Stimulated activated CD8-positive, alpha-beta memory T cell treated with anti-CD3 and anti-CD28 coated beads, Interleukin-15, amount 100 ng/mL, for 24 hours (primary cell): ENCODE results near the gene TMEM87B.
"Not testable (repeated sequence)": the region's sequence is repeated elsewhere in the genome, so short reads cannot be mapped to it uniquely, and the experiment has no call there.

Source experiments
- DNase-seq: peaks from one replicate; pipeline ENCODE4 v3.0.0-alpha.2; 2020; ENCODE audit warnings: low read depth

Gene TMEM87B

DNA sequence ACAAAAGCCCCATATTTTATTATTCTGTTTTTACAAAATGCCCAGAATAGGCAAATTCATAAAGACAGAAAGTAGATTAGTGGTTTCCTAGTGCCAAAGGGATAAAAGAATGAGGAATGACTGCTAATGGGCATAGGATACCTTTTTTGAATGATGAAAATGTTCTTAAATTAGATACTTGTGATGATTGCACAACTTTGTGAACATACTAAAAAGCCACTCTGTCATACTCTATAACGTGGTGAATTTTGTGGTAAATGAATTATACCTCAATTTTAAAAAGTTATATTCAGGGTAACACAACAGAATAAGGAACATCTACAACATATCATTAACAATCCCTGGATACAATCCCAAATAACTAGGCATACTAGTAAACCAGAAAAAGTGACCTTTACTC, 74.0 kb downstream of the TMEM87B start:
- no peak for DNase-seq

DNA sequence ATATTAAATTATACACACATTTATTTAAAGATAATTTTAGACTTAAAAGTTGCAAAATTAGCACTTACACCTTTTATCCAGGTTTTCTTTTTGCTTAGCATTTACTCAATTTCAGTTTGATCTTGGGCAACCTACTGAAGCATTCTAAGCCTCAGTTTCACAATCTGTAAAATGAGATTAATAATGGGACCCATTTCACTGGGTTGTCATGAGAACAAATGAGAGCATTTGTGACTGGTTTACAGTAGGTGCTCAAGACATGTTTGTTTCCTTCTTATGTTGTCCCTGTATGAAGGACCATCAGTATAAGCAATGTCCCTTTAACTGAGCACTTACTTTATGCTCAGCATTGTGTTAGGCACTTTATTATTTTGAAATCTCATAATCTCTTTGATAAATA, 78.3 kb downstream of the TMEM87B start:
- no peak for DNase-seq

DNA sequence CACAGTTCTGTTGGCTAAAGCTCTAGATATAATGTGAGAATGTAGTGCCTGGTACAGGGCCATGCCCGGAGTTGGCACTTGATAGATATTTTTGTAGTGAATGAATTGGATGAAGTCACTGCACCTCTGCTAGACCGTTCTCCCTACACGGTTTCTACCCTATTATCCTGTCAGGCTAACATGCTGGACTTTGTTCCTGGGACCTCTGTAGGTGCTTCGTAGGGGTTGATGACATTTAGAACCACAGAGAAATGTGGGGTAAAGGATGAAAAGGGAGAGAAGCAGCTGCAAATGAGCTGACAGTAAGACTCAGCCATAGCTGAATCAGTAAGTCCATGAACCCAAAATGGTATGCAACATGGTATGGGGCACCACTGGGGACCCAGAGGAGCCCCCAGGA, 79.1 kb downstream of the TMEM87B start:
- no peak for DNase-seq

DNA sequence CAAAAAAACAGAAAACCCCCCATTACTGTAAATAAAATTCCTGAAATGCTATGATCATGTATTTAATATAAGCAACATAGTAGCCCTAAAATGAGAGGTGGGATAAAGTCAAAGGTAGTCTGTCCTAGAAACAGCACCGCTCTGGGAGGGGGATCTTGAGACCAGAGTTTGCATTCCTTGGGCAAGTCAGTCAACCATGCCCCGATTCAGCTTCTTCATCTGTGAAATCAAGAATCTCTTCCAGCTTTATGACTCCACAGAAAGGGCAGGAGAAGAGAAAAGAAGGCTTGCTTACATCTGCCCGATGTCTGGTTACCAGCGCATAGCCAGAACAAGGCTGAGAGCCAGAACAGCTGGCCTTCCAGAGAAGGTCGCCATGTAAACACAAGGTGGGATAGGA, 81.0 kb downstream of the TMEM87B start:
- no peak for DNase-seq

DNA sequence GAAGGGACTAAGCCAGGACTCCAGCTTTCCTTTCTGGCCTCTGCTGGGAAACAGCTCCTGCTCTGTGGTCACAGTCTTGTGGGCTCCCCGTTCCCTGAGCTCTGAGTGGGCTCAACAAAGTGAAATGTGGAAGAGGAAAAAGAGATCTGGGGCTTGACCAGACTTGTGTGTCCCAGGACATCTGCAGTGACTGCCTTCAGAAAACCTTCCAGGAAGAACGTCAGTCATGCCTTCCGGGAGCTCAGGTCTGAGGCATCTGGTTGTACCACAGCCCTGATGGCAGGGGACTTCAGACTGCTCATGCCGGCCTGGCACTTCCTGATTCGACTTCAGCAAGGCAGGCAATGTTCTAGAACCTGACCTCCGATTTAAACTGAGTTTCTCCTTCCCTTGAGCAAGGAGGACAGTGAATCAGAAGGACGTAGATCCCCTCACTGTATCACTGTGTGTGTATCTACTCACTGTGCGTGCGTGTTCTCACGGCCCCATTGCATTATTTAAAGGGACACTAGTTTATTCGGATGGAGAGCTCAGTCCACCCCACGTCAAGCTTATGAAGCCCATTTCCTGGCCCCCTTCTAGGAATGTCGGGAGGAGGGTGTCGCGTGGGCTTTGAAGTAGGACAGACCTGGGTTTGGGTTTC, 82.6 kb downstream of the TMEM87B start:
- no peak for DNase-seq

DNA sequence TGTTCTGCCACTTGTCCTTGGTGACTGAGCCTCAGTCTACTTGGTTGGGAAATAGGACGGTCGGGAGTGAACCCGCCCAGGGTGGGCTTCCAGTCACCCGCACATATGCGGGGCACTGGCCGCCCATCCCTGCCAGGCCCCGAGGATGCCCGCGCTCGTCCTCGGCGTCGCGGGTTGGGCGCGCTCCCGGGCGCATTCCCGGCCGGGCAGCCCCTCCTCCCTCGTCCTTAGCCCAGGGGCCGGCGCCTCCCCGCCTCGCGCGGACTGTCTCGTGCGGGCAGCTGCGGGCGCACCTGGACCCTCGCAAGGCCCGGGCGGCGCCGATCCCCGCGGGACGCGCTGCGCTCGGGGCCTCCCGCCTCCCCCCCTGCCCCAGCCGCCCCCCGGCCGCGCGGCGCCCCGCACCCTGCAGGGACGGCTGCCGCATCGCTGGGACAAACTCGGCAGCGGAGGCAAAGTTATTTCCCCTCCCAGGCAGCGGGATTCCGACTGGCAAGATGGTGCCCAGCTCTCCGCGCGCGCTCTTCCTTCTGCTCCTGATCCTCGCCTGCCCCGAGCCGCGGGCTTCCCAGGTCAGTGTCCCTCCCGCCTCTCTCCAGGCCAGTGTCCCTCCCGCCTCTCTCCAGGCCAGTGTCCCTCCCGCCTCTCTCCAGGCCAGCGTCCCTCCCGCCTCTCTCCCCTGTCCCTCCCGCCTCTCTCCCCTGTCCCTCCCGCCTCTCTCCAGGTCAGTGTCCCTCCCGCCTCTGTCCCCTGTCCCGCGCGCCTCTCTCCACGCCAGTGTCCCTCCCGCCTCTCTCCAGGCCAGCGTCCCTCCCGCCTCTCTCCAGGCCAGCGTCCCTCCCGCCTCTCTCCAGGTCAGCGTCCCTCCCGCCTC, 83.3 kb downstream of the TMEM87B start, which contains the start of gene FBLN7:
Gene FBLN7, plus strand, starts transcription at position 227 of the 874 bp plus-strand sequence. Its CDS starts 271 bp downstream, at position 498.
- no peak for DNase-seq

DNA sequence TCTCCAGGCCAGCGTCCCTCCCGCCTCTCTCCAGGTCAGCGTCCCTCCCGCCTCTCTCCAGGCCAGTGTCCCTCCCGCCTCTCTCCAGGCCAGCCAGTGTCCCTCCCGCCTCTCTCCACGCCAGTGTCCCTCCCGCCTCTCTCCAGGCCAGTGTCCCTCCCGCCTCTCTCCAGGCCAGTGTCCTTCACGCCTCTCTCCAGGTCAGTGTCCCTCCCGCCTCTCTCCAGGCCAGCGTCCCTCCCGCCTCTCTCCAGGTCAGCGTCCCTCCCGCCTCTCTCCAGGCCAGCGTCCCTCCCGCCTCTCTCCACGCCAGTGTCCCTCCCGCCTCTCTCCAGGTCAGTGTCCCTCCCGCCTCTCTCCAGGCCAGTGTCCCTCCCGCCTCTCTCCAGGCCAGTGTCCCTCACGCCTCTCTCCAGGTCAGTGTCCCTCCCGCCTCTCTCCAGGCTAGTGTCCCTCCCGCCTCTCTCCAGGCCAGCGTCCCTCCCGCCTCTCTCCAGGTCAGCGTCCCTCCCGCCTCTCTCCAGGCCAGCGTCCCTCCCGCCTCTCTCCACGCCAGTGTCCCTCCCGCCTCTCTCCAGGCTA, 84.1 kb downstream of the TMEM87B start:
- DNase-seq: not testable (repeated sequence)

DNA sequence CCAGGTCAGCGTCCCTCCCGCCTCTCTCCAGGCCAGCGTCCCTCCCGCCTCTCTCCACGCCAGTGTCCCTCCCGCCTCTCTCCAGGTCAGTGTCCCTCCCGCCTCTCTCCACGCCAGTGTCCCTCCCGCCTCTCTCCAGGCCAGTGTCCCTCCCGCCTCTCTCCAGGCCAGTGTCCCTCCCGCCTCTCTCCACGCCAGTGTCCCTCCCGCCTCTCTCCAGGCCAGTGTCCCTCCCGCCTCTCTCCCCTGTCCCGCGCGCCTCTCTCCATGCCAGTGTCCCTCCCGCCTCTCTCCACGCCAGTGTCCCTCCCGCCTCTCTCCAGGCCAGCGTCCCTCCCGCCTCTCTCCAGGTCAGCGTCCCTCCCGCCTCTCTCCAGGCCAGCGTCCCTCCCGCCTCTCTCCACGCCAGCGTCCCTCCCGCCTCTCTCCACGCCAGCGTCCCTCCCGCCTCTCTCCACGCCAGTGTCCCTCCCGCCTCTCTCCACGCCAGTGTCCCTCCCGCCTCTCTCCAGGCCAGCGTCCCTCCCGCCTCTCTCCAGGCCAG, 84.7 kb downstream of the TMEM87B start:
- DNase-seq: not testable (repeated sequence)

DNA sequence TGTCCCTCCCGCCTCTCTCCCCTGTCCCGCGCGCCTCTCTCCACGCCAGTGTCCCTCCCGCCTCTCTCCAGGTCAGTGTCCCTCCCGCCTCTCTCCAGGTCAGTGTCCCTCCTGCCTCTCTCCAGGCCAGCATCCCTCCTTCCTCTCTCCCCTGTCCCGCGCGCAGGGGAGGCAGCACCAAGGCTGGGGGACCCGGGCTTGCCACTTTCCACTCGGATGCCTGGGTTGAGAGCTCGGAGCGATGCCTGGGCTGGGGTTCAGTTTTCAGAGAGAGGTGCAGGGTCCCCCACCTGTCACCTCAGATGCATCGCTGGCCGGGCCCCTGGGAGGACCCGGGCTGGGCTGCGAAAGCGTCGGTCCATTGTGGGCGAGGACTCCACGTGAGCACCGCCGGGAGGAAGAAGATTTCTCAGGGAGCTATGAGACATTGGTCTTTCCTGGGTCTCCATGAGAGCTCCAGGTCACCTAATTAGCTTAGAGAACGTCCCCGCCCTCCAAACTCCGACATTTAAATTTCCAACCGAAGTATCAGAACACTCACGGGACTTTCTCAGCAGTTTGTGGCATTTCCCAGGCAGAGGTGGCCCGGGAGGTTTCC, 85.2 kb downstream of the TMEM87B start:
- DNase-seq: no peak

DNA sequence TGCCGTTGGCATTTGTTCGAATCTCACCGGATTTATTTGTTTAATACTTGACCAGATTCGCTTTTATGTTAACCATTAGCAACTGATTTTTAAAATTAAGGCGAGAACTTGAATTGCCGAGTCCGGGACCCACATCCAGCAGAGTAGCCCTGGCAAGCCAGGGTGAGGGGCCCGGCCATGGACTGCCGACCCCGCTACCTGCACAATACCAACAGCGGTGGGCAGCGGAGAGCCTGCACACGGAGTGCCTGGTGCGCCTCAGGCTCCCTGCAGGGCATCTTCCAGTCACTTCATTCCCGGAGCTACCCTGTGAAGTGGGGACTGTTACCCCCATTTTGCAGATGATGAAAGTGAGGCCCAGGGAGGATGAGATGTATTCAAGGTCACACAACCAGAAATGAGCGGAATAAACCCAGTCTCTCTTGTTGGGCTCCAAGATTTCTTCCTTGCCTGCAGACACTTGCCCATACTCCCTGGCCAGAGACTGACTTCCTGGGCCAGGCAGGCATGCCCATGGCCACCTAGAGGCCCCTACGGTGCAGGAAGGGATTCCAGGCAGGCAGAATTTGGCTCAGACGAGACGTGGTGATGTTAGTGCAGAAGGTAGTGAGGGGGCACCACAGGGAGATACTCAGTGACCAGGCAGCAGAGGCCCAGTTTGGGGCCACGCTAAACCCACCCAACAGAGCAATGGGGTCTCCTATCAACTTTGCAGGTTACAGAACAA, 86.0 kb downstream of the TMEM87B start:
- DNase-seq: no peak

DNA sequence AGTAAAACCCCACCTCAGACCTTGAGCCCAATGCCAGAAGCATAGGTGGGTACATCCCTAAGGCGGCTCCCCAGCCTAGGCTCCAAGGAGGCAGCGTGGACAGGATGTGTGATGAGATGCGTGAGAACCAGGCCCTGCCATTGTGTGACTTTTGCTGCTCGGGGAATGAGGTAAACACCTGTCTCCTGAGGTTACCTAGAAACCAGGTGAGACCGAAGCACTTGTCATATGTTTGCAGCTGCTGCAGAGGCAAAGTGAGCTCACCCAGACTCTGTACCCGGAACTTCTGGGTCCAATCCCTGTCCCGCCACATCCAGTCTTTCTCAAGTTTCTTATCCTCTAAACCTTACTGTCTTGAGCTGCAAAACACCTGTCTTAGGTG, 86.5 kb downstream of the TMEM87B start:
- no peak for DNase-seq

DNA sequence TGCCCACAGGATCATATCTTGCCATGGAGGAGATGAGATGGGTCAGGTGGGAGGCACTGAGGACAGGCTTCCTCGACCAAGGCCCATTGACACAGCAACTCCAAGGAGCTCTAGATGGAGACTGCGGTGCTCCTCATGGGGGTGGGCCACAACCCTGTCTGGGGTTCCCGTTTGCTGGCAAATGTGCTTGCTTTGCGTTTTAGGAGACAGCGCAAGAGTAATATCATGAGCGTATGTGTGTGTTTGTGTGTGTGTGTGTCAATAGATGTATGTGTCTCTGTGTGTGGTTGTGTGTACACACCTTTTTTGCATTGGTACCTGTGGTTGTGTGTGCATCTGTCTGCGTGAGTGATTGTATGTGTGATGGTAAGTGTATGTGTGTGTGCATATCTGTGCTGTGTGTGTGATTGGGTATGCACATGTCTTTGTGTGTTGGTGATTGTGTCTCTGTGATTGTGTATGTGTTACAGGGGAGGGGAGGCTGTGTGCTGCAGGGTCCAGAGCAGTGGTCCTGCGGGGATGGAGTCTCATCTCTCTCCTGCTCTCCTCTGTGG, 87.5 kb downstream of the TMEM87B start:
- DNase-seq: no peak

DNA sequence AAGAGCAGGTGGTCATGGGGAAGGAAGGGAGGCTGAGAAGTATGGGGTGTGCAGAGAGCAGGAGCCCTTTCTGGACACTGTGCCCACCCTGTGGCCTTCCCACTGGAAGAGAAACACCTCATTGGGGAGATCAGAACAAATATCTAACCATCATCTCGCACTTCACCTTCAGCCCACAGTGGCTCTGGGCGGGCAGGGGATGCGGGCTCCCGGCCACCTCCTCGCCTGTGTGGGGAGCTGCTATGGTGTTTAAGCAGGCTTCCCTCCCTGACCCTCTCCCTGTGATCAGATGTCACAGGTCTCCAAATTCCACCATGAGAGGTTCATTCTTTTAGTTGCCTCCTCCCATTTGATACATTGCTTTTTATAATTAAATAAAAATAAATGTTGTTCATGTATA, 88.1 kb downstream of the TMEM87B start:
- no peak for DNase-seq

DNA sequence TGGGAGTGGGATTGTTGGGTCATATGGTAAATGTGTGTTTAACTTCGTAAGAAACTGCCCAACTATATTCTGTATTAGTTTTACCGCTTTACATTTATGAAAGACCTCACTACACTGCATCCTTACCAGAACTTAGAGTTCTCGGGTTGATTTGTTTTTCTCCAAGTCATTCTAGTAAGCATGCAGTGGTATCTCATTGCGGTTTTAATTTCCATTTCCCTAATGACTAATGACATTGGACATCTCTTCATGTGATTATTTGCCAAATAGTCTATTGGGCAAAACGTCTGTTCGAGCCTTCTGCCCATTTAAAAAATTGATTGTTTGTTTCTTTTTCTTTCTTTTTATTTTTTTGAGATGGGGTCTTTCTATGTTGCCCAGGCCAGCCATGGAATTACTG, 89.9 kb downstream of the TMEM87B start:
- no peak for DNase-seq

DNA sequence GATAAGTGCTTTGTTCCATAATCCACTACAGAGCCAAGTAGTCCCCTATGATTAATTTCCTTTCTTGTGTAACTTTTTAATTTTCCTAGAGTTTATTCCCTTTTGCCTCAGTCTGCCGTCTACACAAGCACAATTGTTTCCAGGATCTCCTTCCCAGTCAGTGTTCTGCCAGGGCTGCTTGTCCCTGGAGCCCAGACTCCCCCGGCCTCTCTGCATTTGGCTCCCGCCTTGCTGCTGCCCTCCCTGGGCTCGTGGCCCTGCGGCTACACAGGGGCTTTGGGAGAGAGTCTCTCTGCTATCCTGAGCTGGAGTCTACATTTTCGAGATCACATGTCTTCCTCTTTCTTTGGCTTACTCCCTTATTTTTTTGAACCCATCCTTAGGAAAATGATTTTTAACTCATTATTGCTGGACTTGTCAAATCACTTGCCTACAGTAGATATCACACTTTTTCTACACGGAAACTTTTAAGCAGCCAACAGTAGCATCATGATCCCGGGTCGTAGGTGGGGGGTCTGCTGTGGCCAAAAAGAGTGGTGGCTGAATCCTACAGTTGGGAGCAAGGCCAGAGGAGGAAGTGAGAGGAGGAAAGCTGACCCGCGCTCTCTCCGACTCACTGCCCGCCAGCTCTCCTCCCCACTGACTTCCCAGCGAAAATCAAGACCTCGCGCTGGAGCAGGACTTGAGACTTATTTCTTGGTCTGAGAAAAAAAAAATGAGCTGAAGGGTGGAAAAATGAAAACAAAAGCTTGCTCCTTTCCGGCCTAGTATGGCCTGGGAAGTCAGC, 92.5 kb downstream of the TMEM87B start:
- no peak for DNase-seq

DNA sequence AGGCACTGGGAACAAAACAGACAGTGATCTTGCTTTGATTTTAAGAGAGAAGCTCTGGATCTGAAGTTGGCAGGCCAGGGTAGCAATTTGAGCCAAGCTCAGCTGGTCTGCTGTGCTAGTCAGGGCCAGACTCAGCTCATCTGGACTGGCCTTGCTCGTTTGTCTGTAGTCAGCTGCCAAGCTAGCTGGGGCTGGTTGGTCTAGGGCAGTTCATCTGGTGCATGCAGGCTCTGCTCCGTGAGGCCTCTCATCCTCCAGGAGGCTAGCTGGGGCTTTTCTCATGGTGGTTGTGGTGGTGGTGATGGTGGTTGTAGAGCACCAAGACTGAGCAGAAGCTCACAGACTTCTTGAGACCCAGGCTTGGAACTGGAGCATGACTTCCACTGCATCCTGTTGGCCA, 93.4 kb downstream of the TMEM87B start:
- DNase-seq: no peak

DNA sequence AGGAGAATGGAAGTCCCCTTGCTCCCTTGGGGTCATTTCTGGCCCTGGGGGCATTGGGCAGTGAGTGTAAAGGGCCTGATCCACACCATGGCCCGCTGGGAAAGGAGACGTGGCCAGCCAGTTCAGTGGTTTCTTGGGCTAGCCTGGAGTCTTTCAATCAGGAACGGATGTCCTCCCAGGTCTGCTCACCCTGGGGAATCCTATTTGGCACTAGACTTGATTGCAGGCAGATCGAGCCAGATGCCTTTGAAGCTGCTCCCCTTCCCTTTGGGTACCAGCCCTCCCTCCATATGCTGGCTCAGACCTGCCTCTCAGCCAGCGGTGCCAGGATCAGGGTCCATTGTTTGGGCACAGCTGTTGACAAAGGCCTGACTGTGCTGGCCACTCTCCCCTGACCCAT, 94.1 kb downstream of the TMEM87B start:
- no peak for DNase-seq

DNA sequence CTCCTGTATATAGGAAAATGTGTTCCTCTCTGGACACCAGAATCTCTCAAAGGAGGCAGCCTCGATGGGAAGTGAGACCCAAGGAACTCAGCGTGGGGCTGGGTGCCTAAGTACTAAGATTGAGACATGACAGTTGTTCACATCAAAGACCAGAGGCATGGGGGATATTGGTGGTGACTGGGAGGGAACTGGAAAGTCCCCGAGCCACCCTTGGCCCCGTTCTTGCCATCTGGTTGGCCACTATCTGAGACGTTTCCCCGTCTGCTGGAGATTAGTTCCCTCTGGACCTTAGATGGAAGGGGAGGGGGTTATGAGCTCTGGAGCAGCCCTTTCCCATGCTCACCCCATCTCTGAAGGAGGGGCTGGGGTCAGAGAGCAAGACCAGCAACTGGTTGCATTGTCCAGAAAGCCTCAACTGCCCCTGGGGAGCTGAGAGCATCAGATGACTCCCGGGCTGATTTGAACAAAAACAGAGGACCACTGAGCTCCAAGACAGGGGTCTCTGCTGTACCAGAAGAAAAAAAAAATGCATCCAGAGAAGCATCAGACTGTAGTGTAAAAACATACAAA, 94.9 kb downstream of the TMEM87B start:
- DNase-seq: no peak

DNA sequence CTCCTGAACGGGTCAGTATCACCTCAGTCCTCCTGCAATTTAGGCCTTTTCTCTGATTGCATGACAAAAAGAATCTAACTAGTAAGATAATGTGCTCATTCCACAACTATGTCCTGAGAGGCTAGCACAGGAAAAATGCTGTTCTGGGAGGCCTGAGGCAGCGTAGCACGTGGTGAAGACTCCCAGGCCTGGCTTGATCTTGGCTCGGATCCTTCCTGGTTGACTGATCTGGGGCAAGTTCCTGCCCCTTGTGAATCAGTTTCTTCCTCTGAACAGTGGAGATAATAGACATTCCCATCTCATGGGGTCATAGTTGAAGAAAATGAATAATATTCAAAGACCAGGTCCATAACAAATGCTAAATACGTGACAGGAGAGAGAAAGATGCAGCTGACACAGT, 95.4 kb downstream of the TMEM87B start:
- DNase-seq: no peak

DNA sequence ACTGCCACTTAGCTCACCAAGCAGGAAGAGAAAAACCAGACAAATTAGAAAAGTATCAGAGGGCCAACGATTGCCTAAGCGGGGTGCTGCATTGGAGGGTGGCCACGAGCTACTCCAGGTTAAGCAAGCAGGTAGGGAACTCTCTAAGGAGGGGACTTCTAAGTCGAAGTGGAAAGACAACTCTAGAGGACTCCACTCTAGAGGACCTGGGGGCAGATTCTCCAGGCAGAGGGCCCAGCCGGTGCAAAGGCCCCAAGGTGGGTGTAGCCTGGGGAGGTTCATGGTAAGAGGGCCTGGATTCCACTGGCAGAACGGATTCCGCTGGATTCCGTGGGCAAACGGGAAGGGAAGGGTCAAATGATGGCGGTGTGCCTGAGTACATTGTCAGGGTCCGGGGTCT, 95.8 kb downstream of the TMEM87B start:
- DNase-seq: no peak
